ENCODE data around the gene DZIP3. TPM values are rescaled to one million over a fixed set of nuclear protein-coding genes. Genes with fewer than 3 reads are reported as not detected.

Gene DZIP3, protein sequence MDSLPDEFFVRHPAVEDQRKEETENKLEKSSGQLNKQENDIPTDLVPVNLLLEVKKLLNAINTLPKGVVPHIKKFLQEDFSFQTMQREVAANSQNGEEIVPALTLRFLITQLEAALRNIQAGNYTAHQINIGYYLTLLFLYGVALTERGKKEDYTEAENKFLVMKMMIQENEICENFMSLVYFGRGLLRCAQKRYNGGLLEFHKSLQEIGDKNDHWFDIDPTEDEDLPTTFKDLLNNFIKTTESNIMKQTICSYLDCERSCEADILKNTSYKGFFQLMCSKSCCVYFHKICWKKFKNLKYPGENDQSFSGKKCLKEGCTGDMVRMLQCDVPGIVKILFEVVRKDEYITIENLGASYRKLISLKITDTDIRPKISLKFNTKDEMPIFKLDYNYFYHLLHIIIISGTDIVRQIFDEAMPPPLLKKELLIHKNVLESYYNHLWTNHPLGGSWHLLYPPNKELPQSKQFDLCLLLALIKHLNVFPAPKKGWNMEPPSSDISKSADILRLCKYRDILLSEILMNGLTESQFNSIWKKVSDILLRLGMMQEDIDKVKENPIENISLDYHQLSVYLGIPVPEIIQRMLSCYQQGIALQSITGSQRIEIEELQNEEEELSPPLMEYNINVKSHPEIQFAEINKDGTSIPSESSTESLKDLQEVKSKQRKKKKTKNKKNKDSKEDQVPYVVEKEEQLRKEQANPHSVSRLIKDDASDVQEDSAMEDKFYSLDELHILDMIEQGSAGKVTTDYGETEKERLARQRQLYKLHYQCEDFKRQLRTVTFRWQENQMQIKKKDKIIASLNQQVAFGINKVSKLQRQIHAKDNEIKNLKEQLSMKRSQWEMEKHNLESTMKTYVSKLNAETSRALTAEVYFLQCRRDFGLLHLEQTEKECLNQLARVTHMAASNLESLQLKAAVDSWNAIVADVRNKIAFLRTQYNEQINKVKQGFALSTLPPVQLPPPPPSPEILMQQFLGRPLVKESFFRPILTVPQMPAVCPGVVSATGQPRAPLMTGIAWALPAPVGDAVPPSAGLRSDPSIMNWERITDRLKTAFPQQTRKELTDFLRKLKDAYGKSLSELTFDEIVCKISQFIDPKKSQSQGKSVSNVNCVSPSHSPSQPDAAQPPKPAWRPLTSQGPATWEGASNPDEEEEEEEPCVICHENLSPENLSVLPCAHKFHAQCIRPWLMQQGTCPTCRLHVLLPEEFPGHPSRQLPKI
- total RNA-seq (10 to 100 TPM; 15.3 to 18.5 TPM), polyA plus RNA-seq (10 to 100 TPM in 1 of 2 donors, 1 to 10 TPM in 1; 8.9 to 13.1 TPM)

DNA sequence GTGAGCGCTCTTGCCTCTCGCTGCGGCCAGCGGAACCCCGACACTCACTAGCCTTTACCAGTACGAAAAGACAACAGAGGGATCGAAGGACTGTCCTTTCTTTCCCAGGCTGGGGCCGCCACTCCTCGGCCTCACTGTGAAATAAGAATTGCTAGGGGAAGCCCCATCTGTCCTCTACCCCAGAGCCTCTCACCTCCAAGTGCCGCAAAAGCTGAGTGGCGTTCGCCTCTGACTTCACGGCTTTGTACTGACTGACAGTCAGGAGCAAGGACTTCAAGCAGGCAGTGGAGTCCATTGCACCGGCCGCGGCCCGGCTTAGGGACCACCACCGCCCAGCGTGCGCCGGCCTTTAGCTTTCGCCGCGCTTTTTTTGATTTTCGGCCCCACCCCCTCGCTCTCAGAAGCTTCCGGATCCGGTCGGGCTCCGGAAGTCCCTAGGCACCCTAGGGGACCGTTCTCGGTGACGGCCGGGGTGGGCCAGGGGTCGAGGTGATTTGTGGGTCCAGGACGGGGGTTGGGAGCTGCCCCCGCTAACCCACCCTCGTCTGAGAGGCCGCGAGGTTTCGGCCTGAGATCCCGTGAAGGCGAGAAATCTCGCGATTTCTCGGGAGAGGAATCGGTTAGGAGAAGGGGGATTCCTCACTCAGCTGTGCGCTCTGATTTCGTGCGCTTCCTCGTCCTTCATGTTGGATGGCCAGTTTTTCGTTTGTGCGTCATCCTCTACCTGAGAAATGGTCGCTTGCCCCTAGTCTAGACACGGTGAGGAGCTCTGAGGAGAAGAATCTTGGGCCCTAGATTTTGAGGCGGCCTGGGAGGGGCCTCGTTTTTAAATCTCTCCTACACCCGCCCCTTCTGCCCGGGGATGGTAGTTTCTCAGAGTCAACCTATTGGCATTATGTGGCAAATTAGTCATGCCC, at the start of gene DZIP3, which contains the start of gene CIP2A:
Gene DZIP3, plus strand, starts transcription at position 642 of the 917 bp plus-strand sequence. CDS start 15,685 bp downstream, outside the sequence.
Gene CIP2A, minus strand, starts transcription at position 358 of the 917 bp plus-strand sequence. Its CDS starts 63 bp downstream, at position 295.
- peak within 1 kb of the TSS; percentile 97 to 100 (median 99) for H3K27ac Mint-ChIP-seq
- Histone ChIP-seq H3K27ac (ENCODE audit: low read depth, low read length) (peak within 1 kb of the TSS; percentile 92), H3K27me3 (ENCODE audit: insufficient read depth, low read length) (no peaks in the 10 kb centered on the region), H3K4me3 (ENCODE audit: low read length in 2 of 2) (peak within 1 kb of the TSS; percentile 80 to 98), H3K4me1 (ENCODE audit: insufficient read depth, low read length) (peaks cover 28% of the 10 kb centered on the region), H3K9me3 (ENCODE audit: control insufficient read depth in 1 of 2, low read length in 2 of 2) (no peaks in the 10 kb centered on the region), H3K36me3 (ENCODE audit: insufficient read depth, low read length) (no peaks in the 10 kb centered on the region)
- no peaks in the 10 kb centered on the region for H3K27me3 Mint-ChIP-seq
- DNase-seq, result peak; percentile 85 to 93 (median 89)
- H3K36me3 Mint-ChIP-seq, result peaks cover 0 to 15% of the 10 kb centered on the region in 2 donors
- peaks cover 15 to 38% (median 25%) of the 10 kb centered on the region in 4 donors for H3K4me1 Mint-ChIP-seq
- CTCF ChIA-PET (ENCODE audit: partially characterized antibody), result interaction anchor here (1.0 to 5.4 kb wide), 9 partner anchors 9 to 326 kb away, joined by 3 to 67 read pairs (median 7); no protein-coding TSS in a partner anchor
- intact Hi-C loops (cut with micrococcal nuclease), result loop anchor here (1.0 to 5.0 kb wide), 3 partner anchors 13 to 1067 kb away; partner anchors contain the start of gene BBX
- POLR2A ChIA-PET (ENCODE audit: partially characterized antibody), result interaction anchor here (0.7 to 9.5 kb wide), 32 partner anchors 11 to 1065 kb away, joined by 3 to 298 read pairs (median 4); no protein-coding TSS in a partner anchor
- H3K9me3 Mint-ChIP-seq, result no peaks in the 10 kb centered on the region
- peak within 1 kb of the TSS; percentile 92 to 98 (median 97) for H3K4me3 Mint-ChIP-seq

DNA sequence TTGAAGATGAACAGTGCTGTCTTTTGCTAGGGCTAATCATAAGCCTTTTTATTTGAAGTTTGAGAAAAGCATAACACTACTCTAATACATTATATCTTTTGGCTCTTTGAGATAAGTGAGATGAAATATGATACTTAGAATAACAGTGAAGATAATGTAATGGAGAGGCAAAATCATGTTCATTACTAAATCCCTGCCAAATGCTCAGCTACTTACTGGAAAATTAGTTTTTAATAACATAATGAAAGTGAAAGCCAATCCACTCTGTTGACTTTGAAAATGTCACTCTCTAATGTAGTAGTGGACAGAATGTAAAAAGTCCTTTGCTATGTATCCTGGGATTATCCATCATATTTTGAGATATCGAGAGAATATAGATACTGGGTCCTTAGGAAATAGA, 43.3 kb upstream of the DZIP3 start:
- peak overlapping the region; percentile 5 for H3K27ac ChIP-seq (ENCODE audit: low read depth, low read length)
- POLR2A ChIA-PET (ENCODE audit: partially characterized antibody), result interaction anchor here (0.8 kb wide), 1 partner anchor 275 kb away, joined by 3 read pairs; no protein-coding TSS in a partner anchor
- DNase-seq, result no peak
- Mint-ChIP-seq H3K4me3 (peak overlapping the region; percentile 59 to 85 (median 77)), H3K27ac (peak overlapping the region in 6 of 7 donors; percentile 3 to 82 (median 56)), H3K9me3 (peaks cover 0 to 2% (median 0%) of the 10 kb centered on the region in 8 donors), H3K36me3 (no peaks in the 10 kb centered on the region), H3K4me1 (peaks cover 11 to 17% (median 12%) of the 10 kb centered on the region in 4 donors), H3K27me3 (no peaks in the 10 kb centered on the region)
- no peaks in the 10 kb centered on the region for H3K36me3 ChIP-seq (ENCODE audit: insufficient read depth, low read length)
- H3K27me3 ChIP-seq (ENCODE audit: insufficient read depth, low read length), result no peaks in the 10 kb centered on the region
- H3K4me1 ChIP-seq (ENCODE audit: insufficient read depth, low read length), result peaks cover 10% of the 10 kb centered on the region
- intact Hi-C loops (cut with micrococcal nuclease), result no loop called here
- H3K9me3 ChIP-seq (ENCODE audit: control insufficient read depth in 1 of 2, low read length in 2 of 2), result no peaks in the 10 kb centered on the region
- CTCF ChIA-PET (ENCODE audit: partially characterized antibody), result interaction anchor here (1.2 to 1.3 kb wide), 2 partner anchors 13 to 57 kb away, joined by 3 read pairs; no protein-coding TSS in a partner anchor
- H3K4me3 ChIP-seq (ENCODE audit: low read length in 2 of 2), result peak overlapping the region in 1 of 2 donors; percentile 21

DNA sequence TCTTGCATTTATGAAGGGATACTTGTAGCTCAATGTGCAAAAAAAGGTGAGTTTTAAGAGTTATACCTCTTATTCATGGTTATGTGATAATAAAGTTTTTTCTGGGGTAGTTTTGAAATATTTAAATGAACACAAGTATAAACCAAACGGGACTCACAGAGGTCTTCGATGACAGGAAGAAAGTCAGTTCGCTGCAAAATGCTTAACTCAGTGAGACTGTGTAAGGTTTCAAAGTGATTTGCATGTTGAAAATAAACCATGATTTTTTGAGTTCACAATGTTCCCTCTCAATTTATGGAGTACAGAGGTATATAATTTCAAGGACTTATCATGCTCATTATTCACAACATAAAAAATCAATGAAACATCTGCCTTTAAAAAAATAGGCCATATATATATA, 42.8 kb upstream of the DZIP3 start:
- ChIA-PET CTCF (ENCODE audit: partially characterized antibody) (interaction anchor here (1.2 to 1.3 kb wide), 2 partner anchors 13 to 56 kb away, joined by 3 read pairs; no protein-coding TSS in a partner anchor), POLR2A (ENCODE audit: partially characterized antibody) (interaction anchor here (0.8 kb wide), 1 partner anchor 274 kb away, joined by 3 read pairs; no protein-coding TSS in a partner anchor)
- H3K27ac Mint-ChIP-seq, result peak overlapping the region in 5 of 7 donors; percentile 3 to 82 (median 53)
- no peaks in the 10 kb centered on the region for H3K36me3 Mint-ChIP-seq
- peaks cover 0 to 2% (median 0%) of the 10 kb centered on the region in 8 donors for H3K9me3 Mint-ChIP-seq
- H3K4me1 Mint-ChIP-seq, result peaks cover 11 to 17% (median 13%) of the 10 kb centered on the region in 4 donors
- DNase-seq, result no peak
- H3K4me3 Mint-ChIP-seq, result peak overlapping the region; percentile 59 to 85 (median 77)
- Histone ChIP-seq H3K27ac (ENCODE audit: low read depth, low read length) (peak overlapping the region; percentile 5), H3K4me3 (ENCODE audit: low read length in 2 of 2) (peak overlapping the region in 1 of 2 donors; percentile 21), H3K4me1 (ENCODE audit: insufficient read depth, low read length) (peaks cover 10% of the 10 kb centered on the region), H3K36me3 (ENCODE audit: insufficient read depth, low read length) (no peaks in the 10 kb centered on the region), H3K9me3 (ENCODE audit: control insufficient read depth in 1 of 2, low read length in 2 of 2) (no peaks in the 10 kb centered on the region), H3K27me3 (ENCODE audit: insufficient read depth, low read length) (no peaks in the 10 kb centered on the region)
- no peaks in the 10 kb centered on the region for H3K27me3 Mint-ChIP-seq
- intact Hi-C loops (cut with micrococcal nuclease), result no loop called here

DNA sequence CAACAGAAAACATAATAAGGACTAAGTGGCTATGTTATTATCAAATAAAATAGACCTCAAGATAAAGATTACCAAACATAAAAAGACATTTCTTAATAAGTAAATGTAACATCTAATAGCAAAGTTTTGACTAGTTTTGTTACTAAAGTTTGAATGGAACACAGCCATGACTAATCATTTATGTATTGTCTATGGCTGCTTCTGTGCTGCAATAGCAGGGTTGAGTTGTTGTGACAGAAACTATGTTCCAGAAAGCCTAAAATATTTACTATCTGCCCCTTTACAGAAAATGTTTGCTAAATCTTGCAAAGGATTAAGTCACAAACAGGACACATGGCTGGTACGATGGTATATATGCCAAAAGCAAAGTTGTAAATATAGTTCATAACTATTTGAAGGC, 41.2 kb upstream of the DZIP3 start:
- no peak overlapping the region for H3K4me3 ChIP-seq (ENCODE audit: low read length in 2 of 2)
- peaks cover 15 to 20% (median 18%) of the 10 kb centered on the region in 4 donors for H3K4me1 Mint-ChIP-seq
- CTCF ChIA-PET (ENCODE audit: partially characterized antibody), result no interaction called here
- no peaks in the 10 kb centered on the region for H3K36me3 ChIP-seq (ENCODE audit: insufficient read depth, low read length)
- no peaks in the 10 kb centered on the region for H3K9me3 ChIP-seq (ENCODE audit: control insufficient read depth in 1 of 2, low read length in 2 of 2)
- H3K27ac ChIP-seq (ENCODE audit: low read depth, low read length), result no peak overlapping the region
- H3K27ac Mint-ChIP-seq, result no peak overlapping the region
- no peaks in the 10 kb centered on the region for H3K27me3 Mint-ChIP-seq
- no peak overlapping the region for H3K4me3 Mint-ChIP-seq
- peaks cover 10% of the 10 kb centered on the region for H3K4me1 ChIP-seq (ENCODE audit: insufficient read depth, low read length)
- no peaks in the 10 kb centered on the region for H3K36me3 Mint-ChIP-seq
- peaks cover 0 to 2% (median 0%) of the 10 kb centered on the region in 8 donors for H3K9me3 Mint-ChIP-seq
- intact Hi-C loops (cut with micrococcal nuclease), result no loop called here
- DNase-seq, result no peak
- H3K27me3 ChIP-seq (ENCODE audit: insufficient read depth, low read length), result no peaks in the 10 kb centered on the region
- POLR2A ChIA-PET (ENCODE audit: partially characterized antibody), result no interaction called here

DNA sequence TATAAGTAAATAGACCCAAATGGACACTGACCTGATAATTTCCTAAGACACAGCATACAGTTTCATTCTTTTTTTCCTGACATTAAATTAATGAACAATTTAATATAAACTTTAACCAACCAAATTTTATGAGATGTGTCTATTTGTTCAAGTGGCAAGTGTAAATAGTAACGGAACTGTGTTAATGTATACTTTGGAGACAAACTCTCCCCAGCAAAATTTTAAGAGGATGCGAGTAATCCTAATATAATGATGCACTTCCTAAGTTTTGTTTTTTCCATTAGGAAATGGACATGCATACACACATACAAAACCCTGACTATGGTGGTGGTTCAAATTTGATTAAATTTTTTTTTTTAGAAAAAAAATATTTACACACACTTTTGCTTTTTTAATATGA, 40.6 kb upstream of the DZIP3 start:
- Histone ChIP-seq H3K9me3 (ENCODE audit: control insufficient read depth in 1 of 2, low read length in 2 of 2) (no peaks in the 10 kb centered on the region), H3K4me3 (ENCODE audit: low read length in 2 of 2) (no peak overlapping the region), H3K27ac (ENCODE audit: low read depth, low read length) (no peak overlapping the region), H3K4me1 (ENCODE audit: insufficient read depth, low read length) (peaks cover 10% of the 10 kb centered on the region), H3K36me3 (ENCODE audit: insufficient read depth, low read length) (no peaks in the 10 kb centered on the region), H3K27me3 (ENCODE audit: insufficient read depth, low read length) (no peaks in the 10 kb centered on the region)
- Mint-ChIP-seq H3K4me3 (no peak overlapping the region), H3K27ac (no peak overlapping the region), H3K36me3 (no peaks in the 10 kb centered on the region), H3K9me3 (no peaks in the 10 kb centered on the region), H3K4me1 (peaks cover 15 to 20% (median 18%) of the 10 kb centered on the region in 4 donors), H3K27me3 (no peaks in the 10 kb centered on the region)
- no peak for DNase-seq
- CTCF ChIA-PET (ENCODE audit: partially characterized antibody), result no interaction called here
- POLR2A ChIA-PET (ENCODE audit: partially characterized antibody), result no interaction called here
- intact Hi-C loops (cut with micrococcal nuclease), result no loop called here

Measured in CD4-positive, alpha-beta memory T cell (primary cell).